Measurements from ENCODE around the gene NR5A1.

NR5A1 gene

DNA sequence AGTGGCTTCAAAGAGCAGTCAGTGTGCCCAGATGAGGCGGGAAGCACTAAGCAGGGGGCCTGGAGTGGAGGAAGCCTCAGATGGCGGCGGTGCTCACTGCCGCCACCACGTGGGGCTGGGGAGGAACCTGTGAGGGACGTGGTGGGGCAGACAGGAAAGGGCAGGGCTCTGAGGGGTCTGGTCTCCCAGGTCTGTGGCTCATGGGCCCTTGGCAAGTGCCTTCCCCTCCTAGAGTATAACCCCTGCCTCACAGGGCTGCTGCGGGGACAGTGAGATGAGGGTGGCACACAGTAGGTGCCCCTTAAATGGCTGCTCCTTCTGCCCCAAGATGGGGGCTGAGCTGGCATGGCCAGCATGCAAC is 26.6 kb downstream of the NR5A1 start:
- peak; percentile 80 for DNase-seq (ENCODE audit: low spot score)

DNA sequence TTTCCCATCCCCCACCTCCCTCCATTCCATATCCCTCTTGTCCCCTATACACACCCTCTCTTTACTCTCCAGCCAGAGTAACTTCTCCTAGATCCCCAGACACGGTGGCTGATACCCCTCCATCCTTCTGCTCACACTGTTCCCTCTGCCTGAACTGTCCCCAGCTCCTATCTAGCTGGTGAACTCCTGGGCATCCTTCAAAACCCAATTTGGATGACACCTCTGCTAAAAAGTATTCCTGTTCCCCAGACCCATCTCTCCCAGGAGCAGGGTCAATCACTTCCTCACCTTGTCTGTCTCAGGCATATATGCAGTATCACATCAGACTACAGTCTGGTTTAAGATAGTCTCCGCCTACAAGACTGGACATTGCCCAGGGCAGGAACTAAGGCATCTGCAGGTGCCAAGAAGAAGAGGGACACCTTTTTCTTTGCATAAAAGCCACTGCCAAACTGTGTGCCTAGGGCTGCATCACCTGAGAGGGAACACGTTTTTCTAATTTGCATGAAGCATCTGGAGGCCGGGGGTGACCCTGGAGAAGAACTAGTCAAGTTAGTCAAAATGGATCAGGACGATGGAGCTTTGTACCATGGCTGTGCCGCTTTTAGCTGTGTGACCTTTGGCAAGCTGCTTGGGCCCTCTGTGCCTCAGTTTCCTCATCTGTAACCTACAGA is 27.1 kb downstream of the NR5A1 start:
- DNase-seq (ENCODE audit: low spot score) = no peak

DNA sequence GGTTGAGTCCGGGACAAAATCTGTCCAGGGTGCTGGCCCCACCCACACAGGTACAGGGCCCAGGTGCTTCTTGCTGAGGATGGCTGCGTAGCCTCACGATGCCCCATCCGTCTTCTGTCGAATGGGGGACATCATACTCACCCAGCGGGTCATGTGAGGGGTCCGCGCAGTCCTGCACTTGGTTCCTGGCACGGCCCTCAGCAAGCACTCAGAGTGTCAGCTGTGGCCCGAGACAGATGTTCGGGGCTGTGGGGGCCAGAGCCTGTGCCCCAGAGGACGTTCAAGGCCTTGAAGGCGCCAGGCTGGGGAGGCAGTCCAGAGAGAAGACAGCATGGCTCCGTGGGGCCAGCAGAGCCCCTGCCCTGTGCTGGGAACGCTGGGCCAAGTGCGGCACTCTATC is 27.8 kb downstream of the NR5A1 start:
- no peak for DNase-seq (ENCODE audit: low spot score)

DNA sequence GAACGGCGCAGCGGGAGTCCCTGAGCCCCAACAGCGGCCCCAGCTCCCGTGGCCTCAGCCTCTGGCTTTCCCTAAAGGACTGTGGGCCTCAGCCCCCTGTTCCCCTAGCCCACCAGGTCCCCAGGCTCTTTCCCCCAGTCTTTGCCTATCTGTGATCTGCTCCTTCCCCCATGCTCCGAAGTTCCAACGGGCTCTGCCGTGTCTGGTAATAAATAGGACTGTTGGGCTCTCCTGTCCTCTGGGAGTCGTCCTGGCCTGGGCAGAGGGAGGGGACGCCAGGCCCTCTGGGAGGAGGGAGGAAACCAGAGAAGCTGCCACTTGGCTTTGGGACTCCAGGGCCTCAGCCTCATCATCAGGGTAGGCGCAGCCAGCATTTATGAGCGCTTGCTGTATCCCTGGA is 28.8 kb downstream of the NR5A1 start:
- no peak for DNase-seq (ENCODE audit: low spot score)

DNA sequence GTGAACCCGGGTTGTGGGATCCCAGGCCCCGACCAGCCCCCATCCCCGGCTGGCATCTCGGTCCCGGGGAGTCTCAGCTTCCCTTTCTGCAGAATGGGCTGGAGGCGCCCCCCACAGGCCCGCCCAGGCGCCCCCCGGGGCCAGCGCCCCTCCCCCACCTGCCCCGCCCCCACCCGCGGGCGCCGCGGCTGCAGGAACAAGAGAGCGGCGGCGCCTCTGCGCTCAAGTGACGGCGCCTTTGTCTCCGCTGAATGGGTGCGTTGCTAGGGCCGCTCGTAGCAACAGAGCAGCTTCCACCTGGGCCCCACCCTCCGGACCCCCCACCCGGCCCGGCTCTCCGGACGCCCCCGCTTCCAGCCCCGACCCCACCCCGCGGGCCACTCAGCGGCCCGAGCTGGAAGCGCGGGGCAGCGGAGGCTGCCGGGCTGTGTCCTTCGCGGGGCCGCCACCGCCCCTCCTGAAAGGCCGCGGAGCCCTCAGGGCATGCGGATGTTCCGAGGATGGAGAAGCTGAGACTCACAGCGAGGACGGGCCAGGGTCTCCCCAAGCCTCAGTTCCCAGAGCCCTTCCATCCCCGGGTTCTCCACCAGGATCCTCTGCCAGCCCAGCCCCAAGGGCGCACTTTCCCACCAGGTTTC is 29.4 kb downstream of the NR5A1 start:
- peak; percentile 67 for DNase-seq (ENCODE audit: low spot score)

DNA sequence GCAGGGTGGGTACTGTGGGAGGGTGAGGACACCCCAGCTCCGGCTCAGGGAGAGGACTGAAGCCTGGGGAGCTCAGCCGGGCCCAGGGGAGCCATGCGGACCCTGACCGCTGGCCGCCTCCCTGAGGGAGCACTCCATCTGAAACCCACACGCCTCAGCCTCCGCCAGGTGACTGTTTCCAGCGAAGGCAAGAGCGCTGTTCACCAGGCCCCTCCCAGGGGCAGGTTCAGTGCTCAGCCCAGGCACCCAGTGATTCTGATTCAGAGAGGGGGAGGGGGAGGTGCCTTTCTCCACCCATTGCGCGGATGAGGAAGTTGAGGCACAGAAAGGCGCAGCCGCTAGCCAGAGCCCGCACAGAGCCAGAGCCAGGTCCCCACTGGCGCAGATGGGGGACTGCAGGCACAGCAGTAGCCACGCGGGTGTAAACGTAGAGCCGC is 30.0 kb downstream of the NR5A1 start:
- no peak for DNase-seq (ENCODE audit: low spot score)

DNA sequence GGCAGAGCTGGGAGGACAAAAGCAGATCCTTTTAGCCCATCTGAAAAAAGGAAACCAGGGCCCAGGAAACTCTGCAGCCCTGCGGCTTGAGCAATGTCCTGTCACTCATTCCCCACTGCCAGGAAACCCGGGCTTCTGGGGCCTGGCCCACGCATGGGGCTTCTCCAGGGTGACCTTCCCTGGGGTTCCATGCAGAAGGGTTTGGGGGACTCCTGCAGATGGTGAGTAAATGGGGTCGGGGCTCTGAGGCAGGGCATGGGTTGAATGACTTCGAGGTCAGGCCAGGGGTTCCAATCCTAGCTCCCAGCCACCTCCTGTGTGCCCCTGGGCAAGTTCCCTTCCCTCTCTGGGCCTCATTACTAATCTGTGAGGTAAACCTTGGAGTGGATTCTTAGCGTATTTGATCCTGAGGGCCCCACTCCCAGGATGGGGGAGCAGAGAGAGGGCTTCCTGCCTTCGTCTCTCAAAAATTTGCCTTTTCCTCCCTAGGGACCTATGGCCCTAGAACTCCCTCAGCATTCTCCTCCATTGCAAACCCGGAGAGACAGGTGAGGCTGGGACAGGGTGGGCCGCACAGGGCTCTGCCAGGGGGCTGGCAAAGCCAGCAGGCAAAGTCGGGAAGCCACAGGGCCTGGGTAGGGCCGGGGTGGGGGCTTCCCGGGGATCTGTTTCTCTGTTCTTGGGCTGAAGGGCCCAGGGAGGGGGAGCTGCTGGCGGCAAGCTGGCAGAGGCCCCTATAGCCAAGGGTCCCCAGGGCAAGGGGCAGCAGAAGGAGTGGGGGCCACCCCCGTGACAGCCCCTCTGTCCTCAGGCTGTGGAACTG is 31.1 kb downstream of the NR5A1 start:
- no peak for DNase-seq (ENCODE audit: low spot score)

DNA sequence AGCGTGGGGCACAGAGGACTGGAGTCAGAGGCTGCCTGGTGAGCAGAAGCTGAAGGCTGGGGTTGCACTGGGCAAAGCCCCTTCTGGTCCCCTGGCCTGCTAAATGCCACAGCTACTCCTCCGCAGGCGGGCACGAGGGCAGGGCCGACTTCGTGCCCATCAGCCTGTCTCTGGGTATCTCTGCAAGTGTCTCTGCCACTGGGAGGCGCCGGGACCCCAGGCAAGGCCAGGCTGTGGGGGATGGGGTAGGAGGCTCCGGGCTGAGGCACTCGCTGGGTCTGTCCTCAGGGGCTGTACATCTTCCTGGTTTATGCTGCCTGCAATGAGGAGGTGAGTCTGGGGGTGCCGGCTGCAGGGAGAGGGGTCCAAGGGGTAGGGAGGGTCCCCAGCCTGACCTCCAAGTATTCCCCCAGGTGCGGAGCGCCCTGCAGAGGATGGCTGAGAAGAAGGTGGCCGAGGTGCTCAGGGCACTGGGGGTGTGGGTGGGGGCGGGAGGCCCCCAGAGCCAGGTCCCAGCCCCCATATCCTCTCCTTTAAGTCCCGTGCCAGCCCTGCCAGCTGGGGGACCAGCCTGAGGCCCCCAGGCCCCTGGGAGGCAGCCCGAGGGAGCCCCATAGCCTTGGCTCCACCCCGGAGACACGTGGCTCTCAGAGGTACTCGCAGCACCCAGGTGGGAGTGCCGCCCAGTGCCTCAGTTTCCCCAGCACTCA is 31.9 kb downstream of the NR5A1 start:
- no peak for DNase-seq (ENCODE audit: low spot score)

DNA sequence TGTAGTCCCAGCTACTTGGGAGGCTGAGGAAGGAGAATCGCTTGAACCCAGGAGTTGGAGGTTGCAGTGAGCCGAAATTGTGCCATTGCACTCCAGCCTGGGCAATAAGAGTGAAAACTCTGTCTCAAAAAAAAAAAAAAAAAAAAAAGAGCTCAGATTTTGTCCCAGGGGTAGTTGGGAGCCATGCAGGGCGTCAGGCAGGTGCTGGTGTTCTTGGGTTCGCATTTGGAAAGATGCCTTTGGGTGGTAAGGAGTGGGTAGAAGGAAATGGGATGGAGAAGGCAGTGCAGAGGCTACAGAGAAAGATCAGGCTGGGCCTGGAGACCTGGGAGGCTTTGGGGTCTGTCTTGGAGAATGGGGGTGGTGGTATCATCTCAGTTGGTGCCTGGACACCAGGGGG is 33.0 kb downstream of the NR5A1 start:
- no peak for DNase-seq (ENCODE audit: low spot score)

DNA sequence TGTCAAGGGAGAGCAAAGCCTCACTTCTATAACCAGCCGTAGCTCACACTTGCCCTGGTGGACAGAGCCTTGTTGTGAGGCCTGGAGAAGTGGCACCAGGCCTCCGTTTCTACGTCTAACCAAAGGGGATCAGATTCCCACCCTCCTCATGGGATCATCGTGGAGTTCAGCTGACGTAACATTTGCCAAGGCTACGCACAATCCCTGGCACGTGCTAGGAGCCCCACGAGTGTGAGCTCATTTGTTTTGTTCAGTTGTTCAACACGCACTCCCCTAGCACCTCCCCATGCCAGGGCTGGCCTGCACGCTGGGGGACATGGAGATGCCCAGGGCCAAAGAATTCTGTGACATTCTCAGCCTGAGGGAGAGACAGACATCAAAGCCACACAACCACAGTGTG is 33.9 kb downstream of the NR5A1 start:
- DNase-seq (ENCODE audit: low spot score) = no peak

DNA sequence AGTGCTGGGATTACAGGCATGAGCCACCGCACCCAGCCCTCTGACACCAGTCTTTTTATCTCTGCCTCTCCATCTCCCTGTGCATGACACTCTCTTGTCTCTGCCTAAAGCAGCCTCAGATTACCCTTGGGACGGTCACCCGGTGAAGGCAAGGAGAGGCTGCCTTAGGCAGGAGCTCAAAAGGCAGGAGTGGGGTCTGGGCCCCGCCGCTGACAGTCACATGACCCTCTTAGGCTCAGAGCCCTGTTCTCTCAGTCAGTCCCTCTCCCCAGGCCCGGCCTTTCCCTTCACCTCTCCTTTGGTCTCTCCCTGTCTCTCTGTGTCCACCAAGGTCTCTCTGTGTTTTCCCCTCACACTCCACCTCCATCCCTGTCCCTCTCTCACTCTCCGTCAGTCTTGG is 34.4 kb downstream of the NR5A1 start:
- no peak for DNase-seq (ENCODE audit: low spot score)

DNA sequence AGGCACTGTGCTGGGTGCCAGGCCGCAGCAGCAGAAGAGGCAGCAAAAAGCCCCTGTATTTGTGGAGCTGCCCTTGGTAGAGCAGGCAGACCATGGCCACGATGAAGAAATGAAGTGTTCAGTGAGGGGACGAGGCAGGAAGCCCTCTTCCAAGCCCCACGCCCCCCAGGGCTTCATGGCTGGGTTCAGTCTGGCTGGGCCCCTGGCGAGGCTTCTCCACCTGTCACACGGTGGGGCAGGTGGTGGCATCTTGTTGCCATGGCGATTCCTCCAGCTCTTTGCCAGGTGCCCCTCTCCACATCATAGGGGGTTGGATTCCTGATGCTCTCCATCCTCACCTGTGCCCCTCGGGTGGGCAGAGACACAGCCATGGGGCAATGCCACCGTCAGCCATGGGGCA is 35.4 kb downstream of the NR5A1 start:
- DNase-seq (ENCODE audit: low spot score) = no peak

DNA sequence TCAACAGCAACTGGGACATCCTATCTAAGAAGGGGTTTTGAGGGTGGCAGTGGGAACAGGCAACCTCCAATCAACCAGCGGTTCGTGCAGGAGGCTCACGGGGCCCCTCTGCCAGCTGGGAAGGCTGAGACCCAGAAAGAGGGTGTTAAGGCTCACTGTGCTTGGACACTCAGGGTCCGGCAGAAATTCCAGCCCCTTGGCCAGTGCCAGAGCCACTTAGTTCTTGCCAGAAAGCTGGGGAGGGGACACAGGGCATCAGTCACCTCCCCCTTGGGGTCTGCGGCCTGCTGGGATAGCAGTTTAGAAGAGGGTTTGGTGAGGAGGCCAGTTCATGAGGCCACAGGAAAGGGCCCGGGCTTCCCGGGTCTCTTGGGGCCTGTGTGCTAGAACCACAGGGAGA is 36.5 kb downstream of the NR5A1 start:
- DNase-seq (ENCODE audit: low spot score) = no peak

DNA sequence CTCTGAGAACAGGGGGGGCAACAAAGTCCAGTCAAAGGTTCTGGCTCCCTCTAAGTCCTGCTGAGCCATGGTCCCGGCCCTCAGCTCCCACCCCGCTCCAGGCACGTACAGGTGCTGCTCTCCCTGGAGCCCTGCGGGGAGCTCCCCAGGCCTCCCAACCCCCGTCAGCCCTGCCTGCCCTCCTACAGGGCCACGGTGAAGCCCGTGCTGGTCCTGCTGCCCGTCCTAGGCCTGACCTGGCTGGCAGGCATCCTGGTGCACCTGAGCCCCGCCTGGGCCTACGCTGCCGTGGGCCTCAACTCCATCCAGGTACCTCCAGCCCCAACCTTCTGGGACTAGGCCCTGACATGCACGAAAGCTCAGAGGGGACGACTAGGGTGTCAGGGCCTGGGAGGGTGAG is 36.9 kb downstream of the NR5A1 start:
- no peak for DNase-seq (ENCODE audit: low spot score)

DNA sequence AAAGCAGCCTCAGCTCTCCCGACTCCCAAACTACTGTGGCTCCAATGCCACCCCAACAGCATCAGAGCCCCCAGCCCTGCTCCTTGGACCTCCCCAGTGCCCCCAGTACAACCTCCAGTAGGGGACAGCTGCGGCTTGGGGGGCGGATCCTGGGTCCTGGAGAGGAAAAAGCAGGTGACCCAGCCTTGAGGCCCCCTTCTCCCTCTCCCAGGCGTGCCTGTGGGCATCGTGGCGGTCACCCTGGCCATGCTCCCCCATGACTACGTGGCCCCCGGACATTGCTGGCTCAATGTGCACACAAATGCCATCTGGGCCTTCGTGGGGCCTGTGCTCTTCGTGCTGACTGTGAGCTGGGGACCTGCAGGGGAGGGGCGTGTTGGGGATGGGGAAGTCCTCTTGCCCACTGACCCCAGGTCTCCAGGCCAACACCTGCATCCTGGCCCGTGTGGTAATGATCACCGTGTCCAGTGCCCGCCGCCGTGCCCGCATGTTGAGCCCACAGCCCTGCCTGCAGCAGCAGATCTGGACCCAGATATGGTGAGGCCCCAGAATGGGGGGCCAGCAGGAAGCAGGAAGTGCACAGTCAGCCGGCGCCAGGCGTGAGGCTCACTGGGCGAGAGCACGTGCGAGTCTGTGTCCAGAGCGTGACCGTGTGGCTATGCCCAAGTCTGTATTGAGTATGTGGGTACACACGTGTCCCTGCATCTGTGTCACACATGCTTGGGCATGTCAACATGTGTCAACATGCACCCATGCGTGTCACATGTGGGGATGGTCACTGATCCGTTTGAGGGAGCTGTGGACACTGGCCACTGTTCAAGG is 38.0 kb downstream of the NR5A1 start:
- DNase-seq (ENCODE audit: low spot score) = no peak

DNA sequence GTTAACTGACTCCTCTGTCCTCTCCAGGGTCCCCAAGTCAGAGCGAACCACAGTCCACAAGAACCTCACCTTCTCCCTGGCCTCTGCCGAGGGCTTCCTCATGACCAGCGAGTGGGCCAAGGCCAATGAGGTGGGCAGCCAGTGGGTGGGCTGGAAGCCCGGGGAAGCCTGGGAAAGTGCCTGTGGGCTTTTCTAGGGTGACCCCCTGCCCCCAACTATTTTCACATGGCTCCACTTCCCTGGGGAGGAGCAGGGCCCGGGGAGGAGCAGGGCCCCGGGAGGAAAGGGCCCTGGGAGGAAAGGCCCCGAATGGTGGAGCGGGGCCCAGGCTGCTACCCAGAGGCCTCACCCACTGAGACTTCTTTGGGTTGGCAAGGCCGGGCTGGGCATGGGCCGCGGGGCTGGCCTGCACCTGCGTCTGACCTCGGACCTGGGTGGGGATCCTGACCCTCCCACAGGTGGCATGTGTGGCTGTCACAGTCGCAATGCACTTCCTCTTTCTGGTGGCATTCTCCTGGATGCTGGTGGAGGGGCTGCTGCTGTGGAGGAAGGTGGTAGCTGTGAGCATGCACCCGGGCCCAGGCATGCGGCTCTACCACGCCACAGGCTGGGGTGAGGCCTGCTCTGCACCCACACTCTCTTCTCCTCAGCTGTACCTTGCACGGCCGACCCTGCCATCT is 39.0 kb downstream of the NR5A1 start:
- no peak for DNase-seq (ENCODE audit: low spot score)

DNA sequence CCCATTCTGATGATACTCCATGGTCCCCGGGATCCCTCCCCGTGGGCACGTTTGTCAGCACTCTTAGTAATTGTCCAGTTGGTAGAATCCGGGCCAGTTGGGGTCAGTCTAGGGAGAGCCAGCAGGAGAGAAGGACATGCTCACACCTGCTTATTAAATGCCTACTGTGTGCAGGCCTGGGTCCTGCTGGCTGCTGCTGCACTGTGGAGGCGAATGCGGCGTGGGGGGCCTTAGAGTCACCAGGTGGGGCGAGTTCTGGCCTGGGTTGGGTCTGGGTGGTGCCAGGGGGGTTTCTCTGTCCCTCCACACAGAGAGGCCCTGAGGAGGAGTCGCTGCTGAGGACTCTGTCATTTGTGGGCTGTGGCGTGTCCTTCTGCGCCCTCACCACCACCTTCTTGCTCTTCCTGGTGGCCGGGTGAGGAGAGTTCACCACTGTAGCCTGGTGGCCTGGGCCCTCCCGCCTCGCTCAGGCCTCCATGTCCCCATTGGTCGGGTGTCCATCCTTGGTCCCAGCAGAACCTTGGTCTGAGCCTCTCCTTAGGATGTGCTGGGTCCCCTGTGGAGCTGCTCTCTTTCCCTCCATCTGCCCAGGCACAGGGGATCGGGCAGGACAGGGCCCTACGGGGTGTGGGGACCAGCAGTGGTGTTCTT is 39.7 kb downstream of the NR5A1 start:
- no peak for DNase-seq (ENCODE audit: low spot score)

DNA sequence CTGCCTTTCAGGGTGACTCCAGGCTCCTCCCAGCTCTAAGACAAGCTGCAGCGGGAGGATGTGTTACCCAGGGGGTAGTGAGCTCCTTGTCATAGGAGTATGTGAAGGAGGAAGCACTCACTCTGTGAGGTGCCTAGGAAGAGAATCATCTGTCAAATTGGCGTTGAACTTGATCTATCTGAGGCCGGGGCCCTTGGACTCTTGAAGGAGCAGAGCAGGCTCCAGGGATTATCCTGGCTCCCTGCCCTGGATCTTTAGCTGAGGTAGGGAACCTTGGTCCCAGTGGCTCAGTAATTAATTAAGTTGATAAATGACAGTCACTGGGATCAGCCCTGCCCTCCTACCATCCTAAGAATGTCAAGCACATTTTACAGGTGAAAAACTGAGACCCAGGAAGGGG is 41.5 kb downstream of the NR5A1 start:
- DNase-seq (ENCODE audit: low spot score) = no peak

DNA sequence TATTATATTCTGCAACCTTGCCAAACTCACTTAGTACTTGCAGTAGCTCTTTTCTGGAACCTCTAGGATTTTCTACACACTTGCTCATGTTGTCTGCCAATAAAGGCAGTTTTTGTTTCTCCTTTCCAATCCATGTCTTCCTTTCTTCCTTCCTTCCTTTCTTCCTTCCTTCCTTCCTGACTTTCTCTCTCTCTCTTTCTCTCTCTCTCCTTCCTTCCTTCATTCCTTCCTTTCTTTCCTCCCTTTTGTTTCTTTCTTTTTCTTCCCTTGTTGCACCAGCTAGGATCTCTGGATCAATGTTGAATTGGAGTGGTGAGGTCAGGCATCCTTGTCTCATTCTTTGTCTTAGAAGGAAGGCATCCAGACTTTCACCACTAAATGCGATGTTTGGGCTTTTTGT is 44.5 kb downstream of the NR5A1 start:
- DNase-seq (ENCODE audit: low spot score) = no peak

DNA sequence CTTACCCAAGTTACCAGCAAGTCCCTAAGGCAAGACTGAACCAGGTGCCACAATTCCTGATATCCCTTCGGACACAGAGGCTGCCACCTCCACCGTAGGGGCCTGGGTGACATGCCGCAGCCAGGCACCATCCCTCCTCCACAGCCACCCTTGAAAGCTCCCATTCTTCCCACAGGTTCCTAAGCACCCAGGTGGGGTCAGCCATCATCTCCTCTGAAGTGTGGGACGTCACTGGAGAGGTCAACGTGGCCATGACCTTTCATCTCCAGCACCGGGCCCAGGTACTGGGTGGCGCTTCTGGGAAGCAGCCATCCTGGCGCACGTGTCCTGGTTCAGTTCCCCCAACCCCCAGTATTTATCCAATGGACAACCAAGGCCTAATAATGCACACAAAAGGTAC is 48.8 kb downstream of the NR5A1 start:
- no peak for DNase-seq (ENCODE audit: low spot score)

Measured in D341Med (cell line).